GM12878 (cell line): ENCODE measurements around the gene AFAP1.

Experiments used
- CEBPB ChIP-seq, 2 experiments: fragments of 150-350 bp in 1 of 2; IDR thresholded peaks; 2 replicates each; pipeline ENCODE4 v1.6.1; 2012 to 2014; ENCODE audit warnings: low read depth in 2 of 2, low read length in 2 of 2, borderline replicate concordance in 1 of 2, inconsistent platforms in 1 of 2
- POLR2A ChIP-seq: IDR thresholded peaks from 2 replicates; pipeline ENCODE4 v1.6.1; 2011; ENCODE audit warnings: low read depth, mild to moderate bottlenecking, low read length
- SP1 ChIP-seq: IDR thresholded peaks from one replicate; pipeline ENCODE4 v1.6.1; 2011; ENCODE audit warnings: low read depth, low read length
- SPI1 ChIP-seq: IDR thresholded peaks from 2 replicates; pipeline ENCODE4 v1.6.1; 2011; ENCODE audit warnings: low read depth, mild to moderate bottlenecking, low read length, moderate library complexity, borderline replicate concordance; ENCODE audit not compliant: insufficient read depth
- SRF ChIP-seq, 2 experiments: IDR thresholded peaks; 2 replicates each; pipeline ENCODE4 v1.6.1; 2011; ENCODE audit warnings: low read depth in 2 of 2, low read length in 2 of 2, mild to moderate bottlenecking in 1 of 2, moderate library complexity in 1 of 2
- TBL1XR1 ChIP-seq: IDR thresholded peaks from 2 replicates; pipeline ENCODE4 v1.6.1; 2012; ENCODE audit warnings: low read depth, low read length, improper control_type of control experiment
- YBX1 ChIP-seq: fragments of 450-650 bp; IDR thresholded peaks from 2 replicates; pipeline ENCODE4 v1.6.1; 2016; ENCODE audit warnings: antibody characterized with exemption
- TF ChIP-seq, protein P1 (sequence below), 3 experiments: IDR thresholded peaks in 2 of 3; conservative IDR thresholded peaks in 1 of 3; 2 replicates each; pipeline ENCODE4 v1.5.1; 2011; ENCODE audit warnings: low read depth in 3 of 3, low read length in 3 of 3, mild to moderate bottlenecking in 3 of 3, control low read depth in 2 of 3, moderate library complexity in 2 of 3, inconsistent platforms in 1 of 3, mixed read lengths in 1 of 3; ENCODE audit not compliant: control insufficient read depth in 2 of 3, insufficient read depth in 1 of 3; ENCODE audit errors: extremely low read depth in 1 of 3
- TF ChIP-seq, protein P2 (sequence below): IDR thresholded peaks from 2 replicates; pipeline ENCODE4 v1.6.1; 2012; ENCODE audit warnings: low read depth, low read length, improper control_type of control experiment
- TF ChIP-seq, protein P3 (sequence below): IDR thresholded peaks from 2 replicates; pipeline ENCODE4 v1.6.1; 2011; ENCODE audit warnings: low read depth, low read length, improper control_type of control experiment, borderline replicate concordance

DNA sequence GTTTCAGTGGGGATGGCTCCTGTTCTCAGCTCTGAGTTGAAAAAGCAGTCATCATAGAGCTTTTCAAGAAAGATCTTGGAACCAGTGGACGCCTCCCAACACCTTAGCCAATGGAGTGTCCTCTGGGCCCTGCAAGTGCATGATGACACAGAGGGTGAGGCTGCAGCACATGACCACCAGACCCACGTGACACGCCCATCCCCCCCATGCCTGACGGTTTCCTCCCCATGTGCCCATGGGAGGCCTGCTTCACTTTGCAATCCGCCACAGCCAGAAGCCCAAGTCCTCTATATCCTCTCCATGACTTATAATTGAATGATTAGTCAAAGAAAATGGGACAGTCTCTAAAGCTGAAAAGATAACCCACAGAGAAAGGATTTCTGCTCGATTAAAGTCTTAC is 187.0 kb downstream of the AFAP1 start:
- TF ChIP-seq, protein P1, sequence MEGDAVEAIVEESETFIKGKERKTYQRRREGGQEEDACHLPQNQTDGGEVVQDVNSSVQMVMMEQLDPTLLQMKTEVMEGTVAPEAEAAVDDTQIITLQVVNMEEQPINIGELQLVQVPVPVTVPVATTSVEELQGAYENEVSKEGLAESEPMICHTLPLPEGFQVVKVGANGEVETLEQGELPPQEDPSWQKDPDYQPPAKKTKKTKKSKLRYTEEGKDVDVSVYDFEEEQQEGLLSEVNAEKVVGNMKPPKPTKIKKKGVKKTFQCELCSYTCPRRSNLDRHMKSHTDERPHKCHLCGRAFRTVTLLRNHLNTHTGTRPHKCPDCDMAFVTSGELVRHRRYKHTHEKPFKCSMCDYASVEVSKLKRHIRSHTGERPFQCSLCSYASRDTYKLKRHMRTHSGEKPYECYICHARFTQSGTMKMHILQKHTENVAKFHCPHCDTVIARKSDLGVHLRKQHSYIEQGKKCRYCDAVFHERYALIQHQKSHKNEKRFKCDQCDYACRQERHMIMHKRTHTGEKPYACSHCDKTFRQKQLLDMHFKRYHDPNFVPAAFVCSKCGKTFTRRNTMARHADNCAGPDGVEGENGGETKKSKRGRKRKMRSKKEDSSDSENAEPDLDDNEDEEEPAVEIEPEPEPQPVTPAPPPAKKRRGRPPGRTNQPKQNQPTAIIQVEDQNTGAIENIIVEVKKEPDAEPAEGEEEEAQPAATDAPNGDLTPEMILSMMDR (IDR thresholded peaks at IDR 0.05 in 2 of 3, conservative IDR thresholded peaks at IDR 0.05 in 1 of 3; ENCODE audit: control insufficient read depth in 2 of 3, extremely low read depth in 1 of 3, insufficient read depth in 1 of 3, low read depth in 3 of 3, low read length in 3 of 3): no peak
- TF ChIP-seq SP1 (no peak), POLR2A (no peak), YBX1 (no peak), CEBPB (IDR thresholded peaks at IDR 0.05; ENCODE audit: borderline replicate concordance in 1 of 2, low read depth in 2 of 2, low read length in 2 of 2) (no peak), SRF (IDR thresholded peaks at IDR 0.05; ENCODE audit: low read depth in 2 of 2, low read length in 2 of 2) (no peak), TBL1XR1 (no peak), SPI1 (no peak)
- TF ChIP-seq, protein P2, sequence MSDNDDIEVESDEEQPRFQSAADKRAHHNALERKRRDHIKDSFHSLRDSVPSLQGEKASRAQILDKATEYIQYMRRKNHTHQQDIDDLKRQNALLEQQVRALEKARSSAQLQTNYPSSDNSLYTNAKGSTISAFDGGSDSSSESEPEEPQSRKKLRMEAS: no peak
- TF ChIP-seq, protein P3, sequence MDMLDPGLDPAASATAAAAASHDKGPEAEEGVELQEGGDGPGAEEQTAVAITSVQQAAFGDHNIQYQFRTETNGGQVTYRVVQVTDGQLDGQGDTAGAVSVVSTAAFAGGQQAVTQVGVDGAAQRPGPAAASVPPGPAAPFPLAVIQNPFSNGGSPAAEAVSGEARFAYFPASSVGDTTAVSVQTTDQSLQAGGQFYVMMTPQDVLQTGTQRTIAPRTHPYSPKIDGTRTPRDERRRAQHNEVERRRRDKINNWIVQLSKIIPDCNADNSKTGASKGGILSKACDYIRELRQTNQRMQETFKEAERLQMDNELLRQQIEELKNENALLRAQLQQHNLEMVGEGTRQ: no peak
